Measurements from ENCODE around the gene DOCK4. TPM values are rescaled to one million over a fixed set of nuclear protein-coding genes. Genes with fewer than 3 reads are reported as not detected.

DOCK4 gene
- total RNA-seq, 1 experiment from 2014 or later, result 3.4 TPM

GRCh38 chr7:111785076-111785475 lies 421.1 kb downstream of the DOCK4 start:
- no peaks in the 10 kb centered on the region for H3K4me1 Mint-ChIP-seq (ENCODE audit: low read depth, unreplicated experiment)
- no peaks in the 10 kb centered on the region for H3K36me3 Mint-ChIP-seq (ENCODE audit: insufficient read depth, unreplicated experiment)
- intact Hi-C loops (cut with micrococcal nuclease; ENCODE audit: unreplicated experiment), result no loop called here
- peaks cover 7% of the 10 kb centered on the region for H3K9me3 Mint-ChIP-seq (ENCODE audit: low read depth, unreplicated experiment)
- no peaks in the 10 kb centered on the region for H3K27me3 Mint-ChIP-seq (ENCODE audit: unreplicated experiment)
- no peak overlapping the region for H3K4me3 Mint-ChIP-seq (ENCODE audit: low read depth, unreplicated experiment)
- CTCF ChIA-PET, result no interaction called here
- H3K27ac Mint-ChIP-seq (ENCODE audit: unreplicated experiment), result no peak overlapping the region
- no peak for DNase-seq
- no TSS peak for BruUV-seq (replicated peaks)
- no peak for TF ChIP-seq CTCF (IDR thresholded peaks at IDR 0.05; ENCODE audit: unreplicated experiment)

GRCh38 chr7:111784296-111784695 lies 421.9 kb downstream of the DOCK4 start:
- Mint-ChIP-seq H3K36me3 (ENCODE audit: insufficient read depth, unreplicated experiment) (no peaks in the 10 kb centered on the region), H3K27me3 (ENCODE audit: unreplicated experiment) (no peaks in the 10 kb centered on the region), H3K27ac (ENCODE audit: unreplicated experiment) (no peak overlapping the region), H3K4me1 (ENCODE audit: low read depth, unreplicated experiment) (no peaks in the 10 kb centered on the region), H3K4me3 (ENCODE audit: low read depth, unreplicated experiment) (no peak overlapping the region), H3K9me3 (ENCODE audit: low read depth, unreplicated experiment) (peaks cover 7% of the 10 kb centered on the region)
- CTCF ChIA-PET, result no interaction called here
- TF ChIP-seq CTCF (IDR thresholded peaks at IDR 0.05; ENCODE audit: unreplicated experiment), result no peak
- intact Hi-C loops (cut with micrococcal nuclease; ENCODE audit: unreplicated experiment), result no loop called here
- BruUV-seq (replicated peaks), result no TSS peak
- DNase-seq, result no peak

DNA sequence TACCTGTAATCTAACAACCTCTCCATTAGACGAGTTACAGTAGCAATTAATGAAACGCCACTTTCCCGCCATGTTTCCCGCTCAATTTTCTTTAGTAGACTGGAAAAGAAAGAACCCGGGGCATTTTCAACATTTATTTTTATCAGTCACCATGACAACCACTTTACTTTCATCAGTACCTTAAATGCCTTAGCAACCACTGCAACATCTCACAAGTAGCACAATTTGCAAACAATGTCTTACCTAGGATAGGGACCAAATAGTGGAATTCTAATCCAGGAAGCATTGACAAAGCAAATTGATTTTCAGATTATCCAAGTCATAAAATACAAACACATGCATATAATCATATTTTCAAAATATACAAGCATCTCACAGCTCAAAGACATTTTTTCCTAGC lies 422.3 kb downstream of the DOCK4 start:
- Mint-ChIP-seq H3K4me1 (ENCODE audit: low read depth, unreplicated experiment) (no peaks in the 10 kb centered on the region), H3K4me3 (ENCODE audit: low read depth, unreplicated experiment) (no peak overlapping the region), H3K9me3 (ENCODE audit: low read depth, unreplicated experiment) (peaks cover 7% of the 10 kb centered on the region), H3K27me3 (ENCODE audit: unreplicated experiment) (no peaks in the 10 kb centered on the region), H3K27ac (ENCODE audit: unreplicated experiment) (no peak overlapping the region), H3K36me3 (ENCODE audit: insufficient read depth, unreplicated experiment) (no peaks in the 10 kb centered on the region)
- intact Hi-C loops (cut with micrococcal nuclease; ENCODE audit: unreplicated experiment), result no loop called here
- BruUV-seq (replicated peaks), result no TSS peak
- DNase-seq, result no peak
- CTCF ChIA-PET, result no interaction called here
- TF ChIP-seq CTCF (IDR thresholded peaks at IDR 0.05; ENCODE audit: unreplicated experiment), result no peak

DNA sequence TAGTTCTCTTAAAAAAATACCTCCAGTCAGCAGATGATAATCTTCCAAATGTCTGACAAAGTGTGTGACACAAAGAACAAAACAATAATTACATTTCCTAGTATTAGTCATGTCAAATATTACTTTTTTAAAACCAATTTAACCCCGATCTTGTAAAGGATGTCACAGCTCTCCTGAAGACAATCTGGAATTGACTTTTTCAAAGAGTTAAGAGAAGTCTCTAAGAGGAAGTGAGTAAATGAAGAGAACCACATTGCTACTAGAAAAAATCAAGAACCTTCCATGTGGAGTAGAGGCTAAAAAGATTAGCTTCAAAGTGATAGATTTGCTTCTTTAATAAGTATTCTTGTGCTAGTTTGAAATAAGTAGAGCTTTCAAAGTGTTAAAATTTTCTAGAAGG lies 425.7 kb downstream of the DOCK4 start:
- intact Hi-C loops (cut with micrococcal nuclease; ENCODE audit: unreplicated experiment), result no loop called here
- no peak for DNase-seq
- no peak for TF ChIP-seq CTCF (IDR thresholded peaks at IDR 0.05; ENCODE audit: unreplicated experiment)
- CTCF ChIA-PET, result no interaction called here
- H3K4me1 Mint-ChIP-seq (ENCODE audit: low read depth, unreplicated experiment), result no peaks in the 10 kb centered on the region
- no peaks in the 10 kb centered on the region for H3K36me3 Mint-ChIP-seq (ENCODE audit: insufficient read depth, unreplicated experiment)
- H3K4me3 Mint-ChIP-seq (ENCODE audit: low read depth, unreplicated experiment), result no peak overlapping the region
- no peak overlapping the region for H3K27ac Mint-ChIP-seq (ENCODE audit: unreplicated experiment)
- H3K27me3 Mint-ChIP-seq (ENCODE audit: unreplicated experiment), result no peaks in the 10 kb centered on the region
- peaks cover 7% of the 10 kb centered on the region for H3K9me3 Mint-ChIP-seq (ENCODE audit: low read depth, unreplicated experiment)
- BruUV-seq (replicated peaks), result no TSS peak

DNA sequence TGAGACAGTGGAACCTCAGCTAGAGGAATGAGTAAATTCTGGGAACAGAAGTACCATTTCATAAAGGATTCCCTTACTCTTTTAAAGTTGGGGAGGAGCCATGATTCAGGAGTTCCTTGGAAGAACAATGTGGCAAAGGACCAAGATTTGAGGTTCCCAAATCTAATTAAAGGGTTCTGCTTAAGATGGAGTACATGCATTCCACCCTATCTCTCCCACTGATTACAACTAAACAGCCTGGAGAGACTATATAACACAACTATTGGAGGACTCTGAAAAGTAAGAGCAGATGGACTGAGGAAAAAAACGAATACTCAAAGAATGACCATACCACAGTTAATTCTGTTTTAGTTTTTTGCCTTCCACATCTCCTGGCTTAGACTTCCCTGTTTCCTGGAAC lies 431.0 kb downstream of the DOCK4 start:
- BruUV-seq (replicated peaks), result no TSS peak
- intact Hi-C loops (cut with micrococcal nuclease; ENCODE audit: unreplicated experiment), result no loop called here
- H3K27me3 Mint-ChIP-seq (ENCODE audit: unreplicated experiment), result no peaks in the 10 kb centered on the region
- DNase-seq, result no peak
- peaks cover 2% of the 10 kb centered on the region for H3K9me3 Mint-ChIP-seq (ENCODE audit: low read depth, unreplicated experiment)
- no peaks in the 10 kb centered on the region for H3K36me3 Mint-ChIP-seq (ENCODE audit: insufficient read depth, unreplicated experiment)
- no peak overlapping the region for H3K27ac Mint-ChIP-seq (ENCODE audit: unreplicated experiment)
- TF ChIP-seq CTCF (IDR thresholded peaks at IDR 0.05; ENCODE audit: unreplicated experiment), result no peak
- no peak overlapping the region for H3K4me3 Mint-ChIP-seq (ENCODE audit: low read depth, unreplicated experiment)
- CTCF ChIA-PET, result no interaction called here
- no peaks in the 10 kb centered on the region for H3K4me1 Mint-ChIP-seq (ENCODE audit: low read depth, unreplicated experiment)

Data from Calu3 (cell line).